SK-N-SH (cell line): Measurements from ENCODE around the gene TNFRSF1B. TPM values are rescaled to one million over a fixed set of nuclear protein-coding genes. Genes with fewer than 3 reads are reported as not detected.

ENCODE experiments used
- CTCF ChIA-PET: fragments of 300-600, 350-600 bp; formaldehyde crosslinking; extraction: SDS; loops from one replicate; lab custom pipeline; 2021; lab: Yijun Ruan, JAX
- POLR2A ChIA-PET: fragments of 350-600 bp; sonication (Branson Sonifier 250); formaldehyde crosslinking; extraction: SDS; loops from one replicate; lab custom pipeline; 2020; ENCODE audit warnings: antibody characterized with exemption, inconsistent platforms; lab: Yijun Ruan, JAX
- DNase-seq: peaks from one replicate; pipeline ENCODE4 v3.0.0; 2012
- H2AFZ ChIP-seq: fragments of 200-600 bp; sonication (generic); 2 replicates; pipeline ENCODE4 v1.8.1; 2016; ENCODE audit warnings: antibody characterized with exemption, mild to moderate bottlenecking, low read depth
- H3F3A ChIP-seq: fragments of 200-600 bp; sonication (generic); replicated peaks from 2 replicates; pipeline ENCODE3; 2016; ENCODE audit warnings: antibody characterized with exemption, mild to moderate bottlenecking; ENCODE audit not compliant: insufficient read depth
- H3K27ac ChIP-seq, 2 experiments: fragments of 200-500 bp in 1 of 2; fragments of 200-600 bp in 1 of 2; sonication (Bioruptor generic) in 1 of 2; sonication (generic), shearing (Covaris generic) in 1 of 2; 2 replicates each; pipeline versions ENCODE4 v1.5.1 to v1.6.1; 2014 to 2016; ENCODE audit warnings: low read depth in 2 of 2, inconsistent platforms in 1 of 2, low read length in 1 of 2, mild to moderate bottlenecking in 1 of 2, mixed read lengths in 1 of 2
- H3K27me3 ChIP-seq: fragments of 200-600 bp; sonication (generic), shearing (Covaris generic); 2 replicates; pipeline ENCODE4 v1.6.1; 2016; ENCODE audit warnings: mixed run types; ENCODE audit not compliant: insufficient read depth
- H3K36me3 ChIP-seq, 2 experiments: fragments of 200-500 bp in 1 of 2; fragments of 200-600 bp in 1 of 2; sonication (Bioruptor generic) in 1 of 2; sonication (generic) in 1 of 2; replicated peaks in 1 of 2; 2 replicates each; pipeline versions ENCODE3 to v1.5.1; 2014 to 2016; ENCODE audit warnings: low read length in 1 of 2, mild to moderate bottlenecking in 1 of 2; ENCODE audit not compliant: insufficient read depth in 2 of 2, control insufficient read depth in 1 of 2
- H3K4me1 ChIP-seq, 2 experiments: fragments of 200-500 bp in 1 of 2; fragments of 200-600 bp in 1 of 2; sonication (Bioruptor generic) in 1 of 2; sonication (generic), shearing (Covaris generic) in 1 of 2; 2 replicates each; pipeline versions ENCODE4 v1.5.1 to v1.6.1; 2014 to 2016; ENCODE audit warnings: low read depth in 1 of 2, low read length in 1 of 2, mixed run types in 1 of 2; ENCODE audit not compliant: insufficient read depth in 2 of 2, control insufficient read depth in 1 of 2
- H3K4me2 ChIP-seq: fragments of 200-600 bp; sonication (generic), shearing (Covaris generic); 2 replicates; pipeline ENCODE4 v1.6.1; 2017; ENCODE audit warnings: mixed run types
- H3K4me3 ChIP-seq, 2 experiments: fragments of 200-500 bp in 1 of 2; fragments of 200-600 bp in 1 of 2; sonication (Bioruptor generic) in 1 of 2; sonication (generic), shearing (Covaris generic) in 1 of 2; 2 replicates each; pipeline versions ENCODE4 v1.5.1 to v1.8.1; 2014 to 2016; ENCODE audit warnings: low read depth in 2 of 2, inconsistent platforms in 1 of 2, low read length in 1 of 2, mild to moderate bottlenecking in 1 of 2, mixed read lengths in 1 of 2, moderate library complexity in 1 of 2
- H3K79me2 ChIP-seq: fragments of 200-600 bp; sonication (generic); 2 replicates; pipeline ENCODE4 v1.8.1; 2017; ENCODE audit warnings: mild to moderate bottlenecking; ENCODE audit not compliant: insufficient read depth
- H3K9ac ChIP-seq: fragments of 200-600 bp; sonication (generic); 2 replicates; pipeline ENCODE4 v1.6.1; 2017; ENCODE audit warnings: mixed run types
- H3K9me2 ChIP-seq: fragments of 200-600 bp; sonication (generic); 2 replicates; pipeline ENCODE4 v1.6.1; 2017; ENCODE audit warnings: mixed run types
- H3K9me3 ChIP-seq: fragments of 200-600 bp; sonication (generic); 2 replicates; pipeline ENCODE4 v1.6.1; 2017; ENCODE audit warnings: mixed run types, mild to moderate bottlenecking, moderate library complexity
- H4K20me1 ChIP-seq: fragments of 200-600 bp; sonication (generic); 2 replicates; pipeline ENCODE4 v1.6.1; 2017; ENCODE audit warnings: mild to moderate bottlenecking, mixed run types; ENCODE audit not compliant: insufficient read depth
- EP300 ChIP-seq, 2 experiments: IDR thresholded peaks; 2 replicates each; pipeline versions ENCODE4 v1.4.0 to v1.6.1; 2012; ENCODE audit warnings: borderline replicate concordance in 1 of 2, low read depth in 1 of 2, low read length in 1 of 2
- EZH2phosphoT487 ChIP-seq: fragments of 200-600 bp; sonication (generic); IDR thresholded peaks from 2 replicates; pipeline ENCODE4 v1.6.1; 2017; ENCODE audit warnings: low read depth, mixed run types, mild to moderate bottlenecking, antibody characterized with exemption, moderate library complexity, borderline replicate concordance
- FOSL2 ChIP-seq: IDR thresholded peaks from 2 replicates; pipeline ENCODE4 v1.4.0; 2012; ENCODE audit warnings: low read depth, mild to moderate bottlenecking, moderate library complexity, borderline replicate concordance
- FOXJ3 ChIP-seq: sonication (generic); formaldehyde crosslinking; IDR thresholded peaks from 2 replicates; pipeline ENCODE4 v1.5.1; 2020; ENCODE audit warnings: mild to moderate bottlenecking, missing genetic modification reagents
- GABPA ChIP-seq: IDR thresholded peaks from 2 replicates; pipeline ENCODE4 v1.4.0; 2012; ENCODE audit warnings: low read depth, mild to moderate bottlenecking
- GATA2 ChIP-seq: sonication (generic); formaldehyde crosslinking; IDR thresholded peaks from 2 replicates; pipeline ENCODE4 v1.5.0; 2020; ENCODE audit warnings: mild to moderate bottlenecking, missing genetic modification reagents
- MAX ChIP-seq: IDR thresholded peaks from 2 replicates; pipeline ENCODE4 v1.4.0; 2012; ENCODE audit warnings: low read depth
- MEF2A ChIP-seq: IDR thresholded peaks from 2 replicates; pipeline ENCODE4 v1.4.0; 2012; ENCODE audit warnings: low read depth, borderline replicate concordance
- NRF1 ChIP-seq: IDR thresholded peaks from 2 replicates; pipeline ENCODE4 v1.6.1; 2012; ENCODE audit warnings: low read depth, mild to moderate bottlenecking, low read length
- POLR2AphosphoS5 ChIP-seq: IDR thresholded peaks from 2 replicates; pipeline ENCODE4 v1.6.1; 2012; ENCODE audit warnings: low read depth, low read length
- RFX5 ChIP-seq: IDR thresholded peaks from 2 replicates; pipeline ENCODE4 v1.6.1; 2012; ENCODE audit warnings: mild to moderate bottlenecking, improper control_type of control experiment, low read length
- TAF1 ChIP-seq: IDR thresholded peaks from 2 replicates; pipeline ENCODE4 v1.6.1; 2012; ENCODE audit warnings: low read depth, mild to moderate bottlenecking, low read length, moderate library complexity, borderline replicate concordance
- USF2 ChIP-seq: fragments of 150-350 bp; IDR thresholded peaks from 2 replicates; pipeline ENCODE4 v1.6.1; 2017; ENCODE audit warnings: antibody characterized with exemption, low read length, low read depth, borderline replicate concordance
- YY1 ChIP-seq: IDR thresholded peaks from 2 replicates; pipeline ENCODE4 v1.4.0; 2012; ENCODE audit warnings: low read depth, mild to moderate bottlenecking
- ZBTB33 ChIP-seq: IDR thresholded peaks from 2 replicates; pipeline ENCODE4 v1.4.0; 2012; ENCODE audit warnings: low read depth, borderline replicate concordance
- WGBS: methylation state at CpG from one replicate; pipeline ENCODE4 v1.1.6; 2017; ENCODE audit warnings: low lambda C conversion rate; 5-methylcytosine and 5-hydroxymethylcytosine counted together
- polyA plus RNA-seq, 3 experiments: library from polyadenylated mRNA; depleted of rRNA; stranded (reverse); fragments of >200 nt; gene quantifications; 2 replicates each; pipeline ENCODE4 v1.2.3, GENCODE V29; 2012
- TF ChIP-seq, protein P1 (sequence below): fragments of 200-600 bp; sonication (generic); IDR thresholded peaks from 2 replicates; pipeline ENCODE4 v1.6.1; 2017; ENCODE audit warnings: antibody characterized with exemption, mild to moderate bottlenecking, moderate library complexity
- TF ChIP-seq, protein P2 (sequence below): IDR thresholded peaks from 2 replicates; pipeline ENCODE4 v1.4.0; 2012; ENCODE audit warnings: low read depth, borderline replicate concordance
- TF ChIP-seq, protein P3 (sequence below): IDR thresholded peaks from 2 replicates; pipeline ENCODE4; 2012

The TNFRSF1B gene
- polyA plus RNA-seq, 1 of the 3 experiments (the other 2 are of a cell fraction): 0.36 TPM

GRCh38 chr1:12249748-12250147 lies 83.0 kb downstream of the TNFRSF1B start:
- POLR2A ChIA-PET: no interaction called here

GRCh38 chr1:12251442-12251841 lies 84.7 kb downstream of the TNFRSF1B start:
- Histone ChIP-seq H3K79me2 (no peaks in the 10 kb centered on the region), H2AFZ (no peak overlapping the region), H4K20me1 (no peaks in the 10 kb centered on the region), H3K9me3 (no peaks in the 10 kb centered on the region), H3K9ac (no peak overlapping the region), H3K36me3 (peaks cover 20 to 45% of the 10 kb centered on the region in 2 experiments), H3K9me2 (no peaks in the 10 kb centered on the region), H3K27me3 (no peaks in the 10 kb centered on the region), H3K27ac (no peak overlapping the region), H3K4me1 (no peaks in the 10 kb centered on the region), H3K4me2 (no peak overlapping the region), H3F3A (no peaks in the 10 kb centered on the region), H3K4me3 (no peak overlapping the region)
- CTCF ChIA-PET: interaction anchor here (1.0 to 1.5 kb wide), 2 partner anchors 22 to 366 kb away, joined by 3 to 6 read pairs; partner anchors contain the start of gene DHRS3
- no peak for DNase-seq
- POLR2A ChIA-PET: no interaction called here
- 77% methylated on average over 5 of the region's 5 CpGs for WGBS
- TF ChIP-seq POLR2AphosphoS5 (no peak), MAX (no peak), RFX5 (no peak), FOSL2 (no peak), TAF1 (no peak), GATA2 (CRISPR knock-in tag) (no peak), FOXJ3 (CRISPR knock-in tag) (no peak), ZBTB33 (no peak), YY1 (no peak), EZH2phosphoT487 (no peak)
- TF ChIP-seq, protein P1, sequence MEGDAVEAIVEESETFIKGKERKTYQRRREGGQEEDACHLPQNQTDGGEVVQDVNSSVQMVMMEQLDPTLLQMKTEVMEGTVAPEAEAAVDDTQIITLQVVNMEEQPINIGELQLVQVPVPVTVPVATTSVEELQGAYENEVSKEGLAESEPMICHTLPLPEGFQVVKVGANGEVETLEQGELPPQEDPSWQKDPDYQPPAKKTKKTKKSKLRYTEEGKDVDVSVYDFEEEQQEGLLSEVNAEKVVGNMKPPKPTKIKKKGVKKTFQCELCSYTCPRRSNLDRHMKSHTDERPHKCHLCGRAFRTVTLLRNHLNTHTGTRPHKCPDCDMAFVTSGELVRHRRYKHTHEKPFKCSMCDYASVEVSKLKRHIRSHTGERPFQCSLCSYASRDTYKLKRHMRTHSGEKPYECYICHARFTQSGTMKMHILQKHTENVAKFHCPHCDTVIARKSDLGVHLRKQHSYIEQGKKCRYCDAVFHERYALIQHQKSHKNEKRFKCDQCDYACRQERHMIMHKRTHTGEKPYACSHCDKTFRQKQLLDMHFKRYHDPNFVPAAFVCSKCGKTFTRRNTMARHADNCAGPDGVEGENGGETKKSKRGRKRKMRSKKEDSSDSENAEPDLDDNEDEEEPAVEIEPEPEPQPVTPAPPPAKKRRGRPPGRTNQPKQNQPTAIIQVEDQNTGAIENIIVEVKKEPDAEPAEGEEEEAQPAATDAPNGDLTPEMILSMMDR: no peak
- TF ChIP-seq, protein P2, sequence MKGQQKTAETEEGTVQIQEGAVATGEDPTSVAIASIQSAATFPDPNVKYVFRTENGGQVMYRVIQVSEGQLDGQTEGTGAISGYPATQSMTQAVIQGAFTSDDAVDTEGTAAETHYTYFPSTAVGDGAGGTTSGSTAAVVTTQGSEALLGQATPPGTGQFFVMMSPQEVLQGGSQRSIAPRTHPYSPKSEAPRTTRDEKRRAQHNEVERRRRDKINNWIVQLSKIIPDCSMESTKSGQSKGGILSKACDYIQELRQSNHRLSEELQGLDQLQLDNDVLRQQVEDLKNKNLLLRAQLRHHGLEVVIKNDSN: no peak
- TF ChIP-seq, protein P3, sequence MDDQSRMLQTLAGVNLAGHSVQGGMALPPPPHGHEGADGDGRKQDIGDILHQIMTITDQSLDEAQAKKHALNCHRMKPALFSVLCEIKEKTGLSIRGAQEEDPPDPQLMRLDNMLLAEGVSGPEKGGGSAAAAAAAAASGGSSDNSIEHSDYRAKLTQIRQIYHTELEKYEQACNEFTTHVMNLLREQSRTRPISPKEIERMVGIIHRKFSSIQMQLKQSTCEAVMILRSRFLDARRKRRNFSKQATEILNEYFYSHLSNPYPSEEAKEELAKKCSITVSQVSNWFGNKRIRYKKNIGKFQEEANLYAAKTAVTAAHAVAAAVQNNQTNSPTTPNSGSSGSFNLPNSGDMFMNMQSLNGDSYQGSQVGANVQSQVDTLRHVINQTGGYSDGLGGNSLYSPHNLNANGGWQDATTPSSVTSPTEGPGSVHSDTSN: no peak

More at GRCh38 chr1:12249748-12250147, 83.0 kb downstream of the TNFRSF1B start:
- no peaks in the 10 kb centered on the region for H3K4me1 ChIP-seq
- no peaks in the 10 kb centered on the region for H3K9me3 ChIP-seq
- H3K79me2 ChIP-seq: no peaks in the 10 kb centered on the region
- H3F3A ChIP-seq: no peaks in the 10 kb centered on the region
- H3K9me2 ChIP-seq: no peaks in the 10 kb centered on the region
- no peak overlapping the region for H3K9ac ChIP-seq
- no peak for DNase-seq
- WGBS: 94% methylated on average over 6 of the region's 6 CpGs
- peaks cover 14 to 55% of the 10 kb centered on the region in 2 experiments for H3K36me3 ChIP-seq
- CTCF ChIA-PET: interaction anchor here (1.3 to 1.5 kb wide), 2 partner anchors 19 to 23 kb away, joined by 3 to 6 read pairs; no protein-coding TSS in a partner anchor
- H2AFZ ChIP-seq: no peak overlapping the region
- H3K27ac ChIP-seq: no peak overlapping the region
- no peaks in the 10 kb centered on the region for H4K20me1 ChIP-seq
- H3K4me2 ChIP-seq: no peak overlapping the region; the same call in 1 of the 2 replicates
- no peak overlapping the region for H3K4me3 ChIP-seq
- TF ChIP-seq, protein P3: no peak
- TF ChIP-seq MEF2A: no peak
- no peak for TF ChIP-seq EP300 (IDR thresholded peaks at IDR 0.05; ENCODE audit: borderline replicate concordance in 1 of 2, low read depth in 1 of 2, low read length in 1 of 2)
- no peak for TF ChIP-seq USF2
- TF ChIP-seq NRF1: no peak
- TF ChIP-seq POLR2AphosphoS5: no peak
- TF ChIP-seq GABPA: no peak
- no peaks in the 10 kb centered on the region for H3K27me3 ChIP-seq
